Urothelium cell line (cell line): ENCODE results near the gene MED16.
"Not testable (repeated sequence)": the region's sequence is repeated elsewhere in the genome, so short reads cannot be mapped to it uniquely, and the experiment has no call there.

ENCODE experiments used
- DNase-seq: peaks from one replicate; pipeline ENCODE4 v3.0.0; 2011; ENCODE audit warnings: low spot score, mixed read lengths
- FAIRE-seq: peaks from 2 replicates; lab custom pipeline; 2011; peaks lifted over from hg19 to GRCh38; lab: Jason Lieb, UNC

MED16 gene

DNA sequence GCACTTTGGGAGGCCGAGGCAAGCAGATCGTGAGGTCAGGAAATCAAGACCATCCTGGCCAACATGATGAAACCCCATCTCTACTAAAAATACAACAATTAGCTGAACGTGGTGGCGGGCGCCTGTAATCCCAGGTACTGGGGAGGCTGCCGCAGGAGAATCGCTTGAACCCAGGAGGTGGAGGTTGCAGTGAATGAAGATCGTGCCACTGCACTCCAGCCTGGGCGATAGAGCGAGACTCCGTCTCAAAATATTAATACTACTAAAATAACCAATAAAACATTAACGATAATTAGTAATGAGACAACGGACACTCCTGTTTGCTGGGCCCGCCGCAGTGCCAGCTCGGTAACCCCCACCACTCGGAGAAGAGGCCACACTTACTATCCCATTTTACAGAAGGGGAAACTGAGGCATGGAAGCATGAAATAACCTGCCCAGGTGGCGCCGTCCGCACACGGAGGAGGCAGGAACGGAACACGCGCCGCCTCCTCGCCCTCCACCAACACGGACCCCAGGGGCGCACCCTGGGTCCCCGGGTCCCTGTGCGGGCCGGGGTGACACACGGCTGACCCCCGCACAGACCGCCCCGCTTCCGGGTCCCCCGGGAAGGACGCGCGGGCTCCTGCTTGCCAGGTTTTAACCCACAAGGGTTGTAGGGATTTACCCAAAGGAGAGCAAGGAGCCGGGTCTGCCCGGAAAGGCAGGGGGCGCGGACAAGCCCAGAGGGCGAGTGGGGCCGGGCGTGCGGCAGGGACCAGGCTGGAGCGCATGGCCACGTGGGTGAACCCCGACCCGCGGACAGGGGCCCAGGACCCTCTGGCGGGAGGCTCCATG lies 18.4 kb upstream of the MED16 start:
- FAIRE-seq, result no peak

DNA sequence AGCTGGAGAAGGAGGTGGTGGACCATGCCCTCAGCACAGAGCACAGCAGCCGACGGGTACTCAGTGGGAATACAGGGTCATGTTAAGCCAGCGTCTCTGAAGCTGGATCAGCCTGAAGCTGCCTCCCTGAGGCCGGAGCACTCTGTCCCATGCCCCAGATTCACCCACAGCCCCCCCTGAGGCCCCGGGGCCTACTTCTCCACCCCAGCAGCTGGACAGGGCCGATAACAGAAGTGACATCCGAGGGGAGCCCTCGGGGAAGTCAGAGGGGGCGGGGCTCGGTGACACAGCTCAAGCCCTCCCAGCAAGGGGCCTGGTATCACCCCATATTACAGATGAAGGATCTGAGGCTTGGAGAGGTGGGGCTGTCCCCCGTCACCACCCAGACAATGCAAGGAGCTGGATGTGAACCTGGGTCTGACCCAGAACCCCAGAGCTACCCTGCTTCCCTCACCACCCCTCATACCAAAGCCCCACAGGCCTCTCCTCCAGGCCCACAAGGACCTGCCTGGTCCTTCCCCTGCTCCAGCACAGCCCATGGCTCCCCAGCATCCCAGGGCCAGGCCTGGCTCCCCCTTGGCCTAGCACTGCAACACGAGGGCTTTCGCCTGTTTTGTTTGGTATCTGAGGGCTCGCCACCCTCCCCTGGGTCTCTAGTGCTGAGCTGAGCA lies 14.3 kb upstream of the MED16 start:
- FAIRE-seq (no peak), DNase-seq (no peak)

More for the DNA sequence above, 18.4 kb upstream of the MED16 start:
- no peak for DNase-seq

- DNase-seq (no peak), FAIRE-seq (no peak)
Measured at GRCh38 chr19:906480-906879, 13.5 kb upstream of the MED16 start.

GRCh38 chr19:904545-904944 lies 11.6 kb upstream of the MED16 start:
- FAIRE-seq, result no peak
- DNase-seq, result no peak

GRCh38 chr19:903266-903797 lies 10.3 kb upstream of the MED16 start:
- no peak for FAIRE-seq
- no peak for DNase-seq

DNA sequence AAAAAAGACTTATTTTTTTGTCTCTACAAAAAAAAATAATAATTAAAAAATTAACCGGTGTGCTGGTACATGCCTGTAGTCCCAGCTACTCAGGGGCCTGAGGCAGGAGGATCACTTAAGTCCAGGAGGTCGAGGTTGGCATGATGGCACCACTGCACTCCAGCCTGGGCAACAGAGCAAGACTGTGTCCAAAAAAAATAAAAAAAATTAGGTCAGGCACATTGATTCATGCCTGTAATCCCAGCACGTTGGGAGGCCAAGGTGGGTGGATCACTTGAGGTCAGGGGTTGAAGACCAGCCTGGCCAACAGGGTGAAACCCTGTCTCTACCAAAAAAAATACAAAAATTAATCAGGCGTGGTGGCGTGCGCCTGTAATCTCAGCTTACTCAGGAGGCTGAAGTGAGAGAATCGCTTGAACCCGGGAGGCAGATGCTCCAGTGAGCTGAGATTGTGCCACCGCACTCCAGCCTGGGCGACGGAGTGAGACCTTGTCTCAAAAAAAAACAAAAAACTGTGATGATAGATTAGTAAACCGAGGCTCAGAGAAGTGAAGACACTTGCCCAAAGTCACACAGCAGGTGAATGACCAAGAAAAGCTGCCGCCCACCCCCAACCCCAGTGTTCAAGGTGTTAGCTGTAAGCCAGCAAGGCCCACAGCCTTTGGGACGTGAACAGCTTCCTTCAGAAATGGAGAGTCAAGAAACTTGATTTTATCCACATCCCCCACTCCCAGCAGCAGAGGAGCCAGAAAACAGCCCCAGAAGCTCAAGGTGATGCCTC lies 9.6 kb upstream of the MED16 start:
- FAIRE-seq (no peak), DNase-seq (no peak)

GRCh38 chr19:902093-902370 lies 9.0 kb upstream of the MED16 start:
- FAIRE-seq, result no peak
- no peak for DNase-seq

- FAIRE-seq, result no peak
- no peak for DNase-seq
Measured at GRCh38 chr19:901216-902092, 8.5 kb upstream of the MED16 start.

DNA sequence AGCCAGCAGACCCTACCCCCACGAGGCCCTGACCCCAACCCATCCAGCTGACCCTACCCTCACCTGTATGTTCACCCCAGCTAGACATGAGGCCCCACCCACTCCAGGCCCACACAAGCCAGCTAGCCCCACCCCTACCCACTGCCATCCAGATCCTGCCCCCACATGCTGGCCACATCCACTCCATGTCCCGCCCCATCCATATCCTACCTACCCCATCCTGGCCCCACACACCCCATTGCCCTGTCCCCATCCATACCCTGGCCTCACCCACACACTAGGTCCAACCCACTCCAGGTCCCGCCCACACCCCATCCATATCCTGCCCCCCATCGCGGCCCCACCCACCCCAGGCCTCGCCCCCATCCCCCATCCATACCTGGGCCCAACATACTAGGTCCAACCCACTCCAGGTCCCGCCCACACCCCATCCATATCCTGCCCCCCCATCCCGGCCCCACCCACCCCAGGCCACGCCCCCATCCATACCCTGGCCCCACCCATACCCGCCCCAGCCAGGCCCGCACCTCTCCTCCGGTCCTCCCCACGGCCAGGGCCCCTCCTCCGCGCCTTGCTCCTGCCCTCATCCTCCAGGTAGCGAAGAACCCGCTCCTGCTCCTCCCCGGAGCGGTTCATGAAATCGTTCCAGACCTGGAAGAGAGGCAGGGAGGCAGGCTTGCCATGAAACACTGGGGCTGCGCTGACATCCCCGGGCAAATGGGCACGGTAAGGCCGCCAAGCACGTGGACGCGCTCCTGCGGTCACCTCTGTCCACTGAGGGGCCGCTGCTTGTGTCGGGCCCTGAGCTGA lies 7.5 kb upstream of the MED16 start:
- DNase-seq (peak; percentile 40), FAIRE-seq (no peak)

GRCh38 chr19:900043-900301 lies 7.0 kb upstream of the MED16 start:
- FAIRE-seq (no peak), DNase-seq (no peak)

DNA sequence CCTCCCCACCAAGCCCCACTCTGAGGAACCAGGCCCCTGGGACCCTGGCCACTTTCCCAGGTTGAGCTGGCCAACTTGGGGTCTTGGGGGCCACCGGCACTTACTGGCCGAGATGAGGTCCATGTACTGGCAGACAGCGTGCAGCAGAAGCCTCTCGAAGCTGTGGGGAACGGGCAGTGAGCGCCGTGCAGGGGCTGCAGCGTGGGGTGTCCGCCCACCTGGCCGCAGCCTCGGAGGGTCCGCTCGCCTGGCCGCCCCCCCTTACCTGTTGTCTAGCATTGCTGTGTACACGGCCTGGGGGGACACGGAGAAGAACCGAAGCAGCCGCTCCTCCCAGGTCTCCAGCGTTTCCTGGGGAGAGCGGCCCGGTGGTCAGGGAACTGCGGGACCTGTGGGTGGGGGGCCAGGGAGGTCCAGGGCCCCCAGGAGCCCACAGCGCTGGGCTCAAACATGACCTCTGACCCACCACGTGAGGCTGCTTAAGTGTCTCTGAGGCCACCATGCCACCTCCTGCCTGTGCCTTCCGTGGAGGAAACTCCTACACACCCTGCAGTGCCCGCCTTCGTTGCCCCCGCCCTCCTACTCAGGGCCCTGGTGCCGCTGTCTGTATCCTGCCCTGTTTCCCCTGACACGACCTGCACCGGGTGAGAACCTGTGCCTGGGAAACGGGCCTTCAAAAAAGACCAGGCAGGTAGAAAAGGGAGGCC lies 6.5 kb upstream of the MED16 start:
- DNase-seq, result no peak
- no peak for FAIRE-seq

DNA sequence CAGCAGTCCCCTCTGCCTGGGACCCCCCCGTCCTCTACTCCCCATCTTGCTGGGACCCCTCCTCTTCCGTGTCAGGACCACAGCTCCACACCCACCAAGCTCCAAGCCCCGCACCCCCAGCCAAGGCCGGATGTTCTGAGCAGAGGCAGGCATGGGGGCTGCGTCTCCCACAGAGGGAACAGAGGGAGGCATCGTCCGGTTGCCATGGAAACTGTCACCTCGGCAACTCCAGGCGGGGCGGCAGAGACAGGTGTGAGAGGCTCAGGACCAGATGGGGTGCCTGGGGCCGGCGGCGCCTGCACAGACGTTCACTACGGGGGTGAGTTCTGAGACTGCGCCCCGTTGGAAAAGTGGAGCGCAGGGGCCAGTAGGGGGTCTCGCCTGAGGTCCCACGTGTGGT lies 5.7 kb upstream of the MED16 start:
- DNase-seq (no peak), FAIRE-seq (no peak)

- no peak for DNase-seq
Measured at GRCh38 chr19:897442-898039, 4.6 kb upstream of the MED16 start.

DNA sequence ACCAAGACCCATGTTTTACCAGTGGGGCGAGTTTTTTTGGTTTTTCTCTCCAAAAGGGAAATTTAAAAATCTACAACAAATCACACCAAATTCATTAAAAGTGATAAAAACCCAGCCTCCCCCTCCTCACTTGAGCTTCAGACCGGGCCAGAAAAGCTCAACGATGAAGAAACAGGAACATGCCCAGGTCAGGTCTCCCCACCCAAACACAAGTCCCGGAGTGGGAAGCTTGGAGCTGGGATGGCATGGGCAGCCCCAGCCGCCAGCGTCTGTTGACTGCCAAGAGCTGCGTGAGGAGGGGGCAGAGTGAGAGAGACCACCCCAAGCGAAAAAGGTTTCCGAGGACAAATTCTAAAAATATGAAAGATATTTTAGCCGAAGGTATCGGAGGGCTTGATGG lies 4.0 kb upstream of the MED16 start:
- FAIRE-seq, result no peak
- no peak for DNase-seq

More at GRCh38 chr19:897442-898039, 4.6 kb upstream of the MED16 start:
- no peak for FAIRE-seq

DNA sequence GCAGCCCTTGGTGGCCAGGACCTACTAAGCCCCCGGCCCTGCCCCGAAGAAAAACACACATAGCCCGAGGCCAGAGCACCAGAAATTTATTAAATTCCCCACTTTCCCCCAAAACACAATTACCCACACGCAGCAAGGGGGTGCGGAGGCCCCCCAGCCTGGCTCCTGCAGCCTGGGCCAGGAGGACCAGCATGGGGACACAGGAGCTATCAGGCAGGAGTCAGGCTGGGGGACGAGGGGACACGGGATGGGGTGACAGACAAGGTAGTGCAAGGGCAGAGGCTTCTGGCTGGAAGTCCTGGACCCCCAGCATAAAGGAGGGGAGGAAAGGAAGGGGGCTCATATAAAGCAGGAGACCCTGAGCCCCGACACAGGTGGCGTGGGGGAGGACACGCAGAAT lies 3.4 kb upstream of the MED16 start:
- FAIRE-seq, result no peak
- DNase-seq, result no peak

GRCh38 chr19:892243-892893 lies 619 bp downstream of the MED16 start:
- DNase-seq, result no peak
- no peak for FAIRE-seq

DNA sequence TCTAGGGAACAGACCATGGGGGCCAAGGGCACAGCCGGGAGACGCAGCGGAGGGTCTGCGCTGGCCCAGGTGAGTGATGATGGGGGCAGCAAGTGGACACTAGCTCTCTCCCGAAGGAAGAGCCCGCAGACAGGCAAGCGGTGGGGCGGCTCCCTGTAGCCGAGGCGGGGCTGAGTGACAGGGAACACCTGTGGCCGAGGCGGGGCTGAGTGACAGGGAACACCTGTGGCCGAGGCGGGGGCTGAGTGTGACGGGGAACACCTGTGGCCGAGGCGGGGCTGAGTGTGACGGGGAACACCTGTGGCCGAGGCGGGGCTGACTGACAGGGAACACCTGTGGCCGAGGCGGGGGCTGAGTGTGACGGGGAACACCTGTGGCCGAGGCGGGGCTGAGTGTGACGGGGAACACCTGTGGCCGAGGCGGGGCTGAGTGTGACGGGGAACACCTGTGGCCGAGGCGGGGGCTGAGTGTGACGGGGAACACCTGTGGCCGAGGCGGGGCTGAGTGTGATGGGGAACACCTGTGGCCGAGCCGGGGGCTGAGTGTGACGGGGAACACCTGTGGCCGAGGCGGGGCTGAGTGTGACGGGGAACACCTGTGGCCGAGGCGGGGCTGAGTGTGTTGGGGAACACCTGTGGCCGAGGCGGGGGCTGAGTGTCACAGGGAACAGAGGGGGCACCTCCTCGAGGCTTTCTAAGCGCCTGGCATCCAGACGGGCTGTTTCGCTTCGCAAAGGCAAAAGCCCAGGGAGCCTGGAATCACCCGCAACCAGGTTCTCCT lies 1.4 kb downstream of the MED16 start:
- FAIRE-seq, DNase-seq: not testable (repeated sequence)

- no peak for DNase-seq
- no peak for FAIRE-seq
Measured at GRCh38 chr19:890831-891230, 2.2 kb downstream of the MED16 start.
